HG02571 (cell line): ENCODE results near the gene DNAH10.

ENCODE experiments used
- ATAC-seq: cut with Tn5 transposase; IDR thresholded peaks from one replicate; pipeline ENCODE4 v1.9.1; 2021; ENCODE audit warnings: mild to moderate bottlenecking, moderate library complexity; ENCODE audit not compliant: unreplicated experiment

Gene DNAH10

GRCh38 chr12:123743002-123743401 lies 19.1 kb upstream of the DNAH10 start:
- ATAC-seq = no peak

GRCh38 chr12:123744836-123745235 lies 17.3 kb upstream of the DNAH10 start:
- no peak for ATAC-seq

GRCh38 chr12:123747309-123747708 lies 14.8 kb upstream of the DNAH10 start:
- no peak for ATAC-seq

- ATAC-seq = no peak
Observed at GRCh38 chr12:123748161-123748560, 13.9 kb upstream of the DNAH10 start.

- ATAC-seq = no peak
Observed at GRCh38 chr12:123748661-123749060, 13.4 kb upstream of the DNAH10 start.

- ATAC-seq = no peak
Observed at GRCh38 chr12:123749355-123749754, 12.7 kb upstream of the DNAH10 start.

GRCh38 chr12:123750159-123750656 lies 11.9 kb upstream of the DNAH10 start:
- ATAC-seq = no peak

- no peak for ATAC-seq
Observed at GRCh38 chr12:123752046-123752445, 10.1 kb upstream of the DNAH10 start.

- ATAC-seq = no peak
Observed at GRCh38 chr12:123754041-123754772, 7.9 kb upstream of the DNAH10 start.

GRCh38 chr12:123757561-123757960 lies 4.5 kb upstream of the DNAH10 start:
- no peak for ATAC-seq

GRCh38 chr12:123760267-123760938 lies 1.7 kb upstream of the DNAH10 start:
- no peak for ATAC-seq

- no peak for ATAC-seq
Observed at GRCh38 chr12:123762715-123763052, 583 bp downstream of the DNAH10 start.

- no peak for ATAC-seq
Observed at GRCh38 chr12:123763093-123763492, 992 bp downstream of the DNAH10 start.

- ATAC-seq = no peak
Observed at GRCh38 chr12:123764109-123764508, 2.0 kb downstream of the DNAH10 start.

- no peak for ATAC-seq
Observed at GRCh38 chr12:123765504-123766035, 3.5 kb downstream of the DNAH10 start.

GRCh38 chr12:123767613-123768012 lies 5.5 kb downstream of the DNAH10 start:
- no peak for ATAC-seq

GRCh38 chr12:123771261-123771660 lies 9.2 kb downstream of the DNAH10 start:
- ATAC-seq = no peak

- no peak for ATAC-seq
Observed at GRCh38 chr12:123772074-123772473, 10.0 kb downstream of the DNAH10 start.

GRCh38 chr12:123773375-123773774 lies 11.3 kb downstream of the DNAH10 start:
- ATAC-seq = no peak

- ATAC-seq = no peak
Observed at GRCh38 chr12:123779551-123779950, 17.4 kb downstream of the DNAH10 start.

GRCh38 chr12:123782997-123783792 lies 21.1 kb downstream of the DNAH10 start:
- no peak for ATAC-seq
